Esophagus muscularis mucosa (tissue), 4 donors: ENCODE measurements around the gene PPP1R14C.

Source experiments
- EP300 ChIP-seq: sonication (generic); formaldehyde crosslinking; IDR thresholded peaks from one replicate; pipeline ENCODE4 v1.6.1; 2017; ENCODE audit warnings: antibody characterized with exemption
- POLR2A ChIP-seq: fragments of 450-650 bp; IDR thresholded peaks from one replicate; pipeline ENCODE4 v1.6.1; 2017; ENCODE audit warnings: antibody characterized with exemption, moderate library complexity, mild to moderate bottlenecking, low read depth
- TF ChIP-seq, protein P1 (sequence below), 3 experiments: fragments of 200-600 bp in 2 of 3; fragments of 450-650 bp in 1 of 3; sonication (generic) in 2 of 3; IDR thresholded peaks; one replicate each; pipeline ENCODE4 v1.5.1; 2017 to 2019; ENCODE audit warnings: antibody characterized with exemption in 3 of 3, mild to moderate bottlenecking in 2 of 3, moderate library complexity in 1 of 3

DNA sequence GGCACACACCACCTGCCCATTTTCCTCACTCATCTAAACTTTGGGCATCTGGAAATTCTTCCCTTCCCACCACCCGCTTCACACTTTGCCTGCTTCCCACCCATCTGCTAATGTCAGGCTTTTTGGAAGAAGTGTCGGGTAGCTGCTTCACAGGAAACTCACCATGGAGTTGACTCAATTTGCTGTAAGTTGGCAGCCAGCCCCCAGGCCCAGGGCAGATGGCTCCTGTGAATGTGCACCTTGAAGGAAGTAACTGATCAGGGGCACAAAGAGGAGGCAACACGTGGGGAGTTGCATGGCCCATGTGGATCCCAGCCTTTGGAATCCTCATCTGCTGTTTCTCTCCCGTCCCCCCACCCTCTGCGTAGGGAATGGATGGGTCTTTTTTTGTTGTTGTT, 87.3 kb downstream of the PPP1R14C start:
- no peak for TF ChIP-seq POLR2A
- no peak for TF ChIP-seq EP300
- TF ChIP-seq, protein P1, sequence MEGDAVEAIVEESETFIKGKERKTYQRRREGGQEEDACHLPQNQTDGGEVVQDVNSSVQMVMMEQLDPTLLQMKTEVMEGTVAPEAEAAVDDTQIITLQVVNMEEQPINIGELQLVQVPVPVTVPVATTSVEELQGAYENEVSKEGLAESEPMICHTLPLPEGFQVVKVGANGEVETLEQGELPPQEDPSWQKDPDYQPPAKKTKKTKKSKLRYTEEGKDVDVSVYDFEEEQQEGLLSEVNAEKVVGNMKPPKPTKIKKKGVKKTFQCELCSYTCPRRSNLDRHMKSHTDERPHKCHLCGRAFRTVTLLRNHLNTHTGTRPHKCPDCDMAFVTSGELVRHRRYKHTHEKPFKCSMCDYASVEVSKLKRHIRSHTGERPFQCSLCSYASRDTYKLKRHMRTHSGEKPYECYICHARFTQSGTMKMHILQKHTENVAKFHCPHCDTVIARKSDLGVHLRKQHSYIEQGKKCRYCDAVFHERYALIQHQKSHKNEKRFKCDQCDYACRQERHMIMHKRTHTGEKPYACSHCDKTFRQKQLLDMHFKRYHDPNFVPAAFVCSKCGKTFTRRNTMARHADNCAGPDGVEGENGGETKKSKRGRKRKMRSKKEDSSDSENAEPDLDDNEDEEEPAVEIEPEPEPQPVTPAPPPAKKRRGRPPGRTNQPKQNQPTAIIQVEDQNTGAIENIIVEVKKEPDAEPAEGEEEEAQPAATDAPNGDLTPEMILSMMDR (IDR thresholded peaks at IDR 0.05): no peak
